HepG2 (cell line): Measurements from ENCODE around the gene NOS1AP. TPM values are rescaled to one million over a fixed set of nuclear protein-coding genes. Genes with fewer than 3 reads are reported as not detected.

Source experiments
- ATAC-seq: fragments of 200-7000 bp; cut with Tn5 transposase; 3 replicates; pipeline ENCODE4 v1.9.1; 2020; ENCODE audit warnings: mild to moderate bottlenecking, moderate library complexity
- BruUV-seq: library from RNA; stranded (reverse); fragments of 400-500 nt; replicated peaks from 2 replicates; lab custom pipeline; 2021; lab: Mats Ljungman, UMichigan
- CTCF ChIA-PET: fragments of 300-600 bp; formaldehyde crosslinking; extraction: SDS; loops from one replicate; lab custom pipeline; 2021; ENCODE audit warnings: low total read pairs, inconsistent platforms, low intra/inter-chr PET ratio; lab: Yijun Ruan, JAX
- POLR2A ChIA-PET: fragments of 350-600 bp; sonication (Branson Sonifier 250); formaldehyde crosslinking; loops from one replicate; lab custom pipeline; 2020; ENCODE audit warnings: antibody characterized with exemption, inconsistent platforms; lab: Yijun Ruan, JAX
- DNase-seq: peaks from one replicate; pipeline ENCODE4 v3.0.0-alpha.2; 2015; ENCODE audit warnings: low spot score
- FAIRE-seq: peaks from 3 replicates; lab custom pipeline; 2011; peaks lifted over from hg19 to GRCh38; lab: Jason Lieb, UNC
- H2AFZ ChIP-seq: one replicate; pipeline ENCODE4 v1.6.1; 2011; ENCODE audit warnings: low read length, inconsistent platforms
- H3K27ac ChIP-seq: fragments of 300-600 bp; 3 replicates; pipeline ENCODE4 v1.8.0; 2011; ENCODE audit warnings: mixed run types, mild to moderate bottlenecking, mixed read lengths, low read length, inconsistent platforms; ENCODE audit not compliant: insufficient read depth; ENCODE audit errors: extremely low read length
- H3K27me3 ChIP-seq, 2 experiments: fragments of 200-600 bp in 1 of 2; 2 replicates in 1 of 2; 3 replicates in 1 of 2; pipeline versions ENCODE4 v1.6.0 to v1.8.0; 2011; ENCODE audit warnings: low read length in 2 of 2, mild to moderate bottlenecking in 2 of 2, moderate library complexity in 2 of 2, inconsistent platforms in 1 of 2; ENCODE audit not compliant: insufficient read depth in 2 of 2, control insufficient read depth in 1 of 2
- H3K36me3 ChIP-seq, 2 experiments: fragments of 200-600 bp in 1 of 2; replicated peaks in 1 of 2; 2 replicates in 1 of 2; 3 replicates in 1 of 2; pipeline versions ENCODE4 v1.5.1 to v1.8.0; 2011; ENCODE audit warnings: low read length in 2 of 2, inconsistent platforms in 1 of 2; ENCODE audit not compliant: insufficient read depth in 2 of 2, control insufficient read depth in 1 of 2
- H3K4me1 ChIP-seq: 2 replicates; pipeline ENCODE4 v1.5.1; 2012; ENCODE audit warnings: low read length, inconsistent platforms; ENCODE audit not compliant: insufficient read depth
- H3K4me2 ChIP-seq: 2 replicates; pipeline ENCODE4 v1.6.0; 2011; ENCODE audit warnings: low read depth, low read length, inconsistent platforms
- H3K4me3 ChIP-seq, 3 experiments: fragments of 200-600 bp in 1 of 3; sonication (generic), shearing (Covaris generic) in 1 of 3; replicated peaks in 1 of 3; 2 replicates each; pipeline ENCODE4 v1.5.1; 2011 to 2016; ENCODE audit warnings: low read length in 3 of 3, inconsistent platforms in 2 of 3, low read depth in 2 of 3, mild to moderate bottlenecking in 2 of 3, control low read depth in 1 of 3, mixed read lengths in 1 of 3; ENCODE audit not compliant: insufficient read depth in 1 of 3
- H3K79me2 ChIP-seq: one replicate; pipeline ENCODE4 v1.6.1; 2011; ENCODE audit warnings: low read length, inconsistent platforms; ENCODE audit not compliant: insufficient read depth
- H3K9ac ChIP-seq: 2 replicates; pipeline ENCODE4 v1.6.0; 2011; ENCODE audit warnings: mild to moderate bottlenecking, low read depth, low read length, inconsistent platforms; ENCODE audit not compliant: insufficient read depth
- H3K9me3 ChIP-seq: 2 replicates; pipeline ENCODE4 v1.5.1; 2012; ENCODE audit warnings: mild to moderate bottlenecking, low read length
- H4K20me1 ChIP-seq: 2 replicates; pipeline ENCODE4 v1.6.0; 2011; ENCODE audit warnings: inconsistent platforms, mild to moderate bottlenecking, low read length, moderate library complexity; ENCODE audit not compliant: insufficient read depth
- MEIS1 ChIP-seq: sonication (generic); formaldehyde crosslinking; IDR thresholded peaks from 2 replicates; pipeline ENCODE4 v1.9.0; 2021; ENCODE audit warnings: mild to moderate bottlenecking, missing genetic modification reagents, moderate library complexity, borderline replicate concordance
- PRDM4 ChIP-seq: sonication (generic); formaldehyde crosslinking; IDR thresholded peaks from 2 replicates; pipeline ENCODE4 v1.9.0; 2021; ENCODE audit warnings: missing genetic modification reagents, borderline replicate concordance
- ZBTB8A ChIP-seq: sonication (generic); formaldehyde crosslinking; IDR thresholded peaks from 2 replicates; pipeline ENCODE4 v1.4.0; 2020; ENCODE audit warnings: mild to moderate bottlenecking, low read depth, missing genetic modification reagents, borderline replicate concordance
- ZHX2 ChIP-seq, 2 experiments: sonication (generic) in 1 of 2; formaldehyde crosslinking in 1 of 2; IDR thresholded peaks; 2 replicates each; pipeline versions ENCODE4 v1.6.1 to v1.9.0; 2014 to 2022; ENCODE audit warnings: antibody characterized with exemption in 1 of 2, borderline replicate concordance in 1 of 2, inconsistent platforms in 1 of 2, low read depth in 1 of 2, missing genetic modification reagents in 1 of 2
- ZMAT5 ChIP-seq: sonication (generic); formaldehyde crosslinking; IDR thresholded peaks from 2 replicates; pipeline ENCODE4 v1.5.0; 2020; ENCODE audit warnings: mild to moderate bottlenecking, low read depth, missing genetic modification reagents, borderline replicate concordance
- ZNF75D ChIP-seq: sonication (generic); formaldehyde crosslinking; IDR thresholded peaks from 2 replicates; pipeline ENCODE4 v1.8.1; 2023; ENCODE audit warnings: missing genetic modification reagents, mild to moderate bottlenecking, borderline replicate concordance
- WGBS: methylation state at CpG from one replicate; pipeline ENCODE4 v1.1.6; 2017; ENCODE audit warnings: low lambda C conversion rate; 5-methylcytosine and 5-hydroxymethylcytosine counted together
- in situ Hi-C: cut with HindIII; loops from 2 replicates; pipeline ENCODE4 v1.10.0; 2017; ENCODE audit warnings: low pct_unique_long_range_greater_than_20kb; ENCODE audit not compliant: extremely low pct_ligation_motif_present
- intact Hi-C: fragments of 100-400 bp; cut with micrococcal nuclease; formaldehyde crosslinking; loops from one replicate; pipeline ENCODE4 v1.10.0; 2022; ENCODE audit not compliant: unreplicated experiment
- polyA plus RNA-seq, 8 experiments: library from polyadenylated mRNA; depleted of rRNA in 3 of 8; stranded (reverse) in 7 of 8; unstranded in 1 of 8; fragments of >200 nt; fragmentation: Illumina TruSeq in 4 of 8; extraction: Trizol in 4 of 8; gene quantifications; 2 replicates each; pipeline versions ENCODE4 v1.2.1 to v1.2.3, GENCODE V29; 2011 to 2016; ENCODE audit warnings: low read depth in 4 of 8, missing spikeins in 1 of 8, mixed read lengths in 1 of 8; ENCODE audit not compliant: insufficient read depth in 1 of 8
- total RNA-seq, 5 experiments: library from RNA; depleted of rRNA; stranded (reverse); fragments of >200 nt; fragmentation: Illumina TruSeq; extraction: Trizol; gene quantifications; 2 replicates each; pipeline ENCODE4 v1.2.3, GENCODE V29; 2016; ENCODE audit warnings: low read depth in 1 of 5
- TF ChIP-seq, protein P1 (sequence below): sonication (generic); IDR thresholded peaks from 2 replicates; pipeline ENCODE4 v1.6.1; 2016; ENCODE audit warnings: low read depth, borderline replicate concordance
- TF ChIP-seq, protein P2 (sequence below): sonication (generic); formaldehyde crosslinking; IDR thresholded peaks from 2 replicates; pipeline ENCODE4 v1.5.0; 2020; ENCODE audit warnings: mild to moderate bottlenecking, missing genetic modification reagents, borderline replicate concordance

Gene NOS1AP
- total and polyA plus RNA-seq, 2 of the 13 experiments (the other 11 are each of a cell fraction or from before 2014, with no cell fraction given), result 2.0 to 3.3 TPM

- H3K36me3 ChIP-seq, result no peaks in the 10 kb centered on the region
- H4K20me1 ChIP-seq, result no peaks in the 10 kb centered on the region
- H3K4me2 ChIP-seq, result peak overlapping the region; percentile 85
- no peaks in the 10 kb centered on the region for H3K27me3 ChIP-seq
- in situ Hi-C loops (no loop called here), intact Hi-C loops (loop anchor here (2.0 to 5.0 kb wide), 5 partner anchors 15 to 141 kb away; no protein-coding TSS in a partner anchor)
- peak overlapping the region; percentile 54 for H3K9ac ChIP-seq
- BruUV-seq, result no TSS peak
- peak; percentile 62 for DNase-seq
- no peak overlapping the region for H2AFZ ChIP-seq
- H3K9me3 ChIP-seq, result no peaks in the 10 kb centered on the region
- peak overlapping the region; percentile 77 for H3K27ac ChIP-seq
- peaks cover 58% of the 10 kb centered on the region for H3K4me1 ChIP-seq
- ChIA-PET CTCF (interaction anchor here (0.8 kb wide), 1 partner anchor 79 kb away, joined by 3 read pairs; no protein-coding TSS in a partner anchor), POLR2A (interaction anchor here (1.0 to 2.7 kb wide), 7 partner anchors 8 to 111 kb away, joined by 3 to 12 read pairs (median 5); no protein-coding TSS in a partner anchor)
- peaks cover 58% of the 10 kb centered on the region for H3K79me2 ChIP-seq
- peak; percentile 46 for FAIRE-seq
- H3K4me3 ChIP-seq, result peak overlapping the region; percentile 35 to 55 (median 45); a peak in 5 of 6 replicates
- ATAC-seq, result peak; percentile 90
- 68% methylated on average over 11 of the region's 13 CpGs for WGBS
- TF ChIP-seq ZBTB8A (CRISPR knock-in tag) (no peak), ZMAT5 (CRISPR knock-in tag) (no peak), ZHX2 (IDR thresholded peaks at IDR 0.05; ENCODE audit: low read depth) (no peak), ZHX2 (CRISPR knock-in tag; IDR thresholded peaks at IDR 0.05; ENCODE audit: borderline replicate concordance) (no peak), PRDM4 (CRISPR knock-in tag) (no peak), ZNF75D (CRISPR knock-in tag) (no peak), MEIS1 (CRISPR knock-in tag) (no peak)
- TF ChIP-seq, protein P1, sequence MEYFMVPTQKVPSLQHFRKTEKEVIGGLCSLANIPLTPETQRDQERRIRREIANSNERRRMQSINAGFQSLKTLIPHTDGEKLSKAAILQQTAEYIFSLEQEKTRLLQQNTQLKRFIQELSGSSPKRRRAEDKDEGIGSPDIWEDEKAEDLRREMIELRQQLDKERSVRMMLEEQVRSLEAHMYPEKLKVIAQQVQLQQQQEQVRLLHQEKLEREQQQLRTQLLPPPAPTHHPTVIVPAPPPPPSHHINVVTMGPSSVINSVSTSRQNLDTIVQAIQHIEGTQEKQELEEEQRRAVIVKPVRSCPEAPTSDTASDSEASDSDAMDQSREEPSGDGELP, result 0 out of 2 replicates have a peak, but pooled peaks have one; percentile 10
- TF ChIP-seq, protein P2, sequence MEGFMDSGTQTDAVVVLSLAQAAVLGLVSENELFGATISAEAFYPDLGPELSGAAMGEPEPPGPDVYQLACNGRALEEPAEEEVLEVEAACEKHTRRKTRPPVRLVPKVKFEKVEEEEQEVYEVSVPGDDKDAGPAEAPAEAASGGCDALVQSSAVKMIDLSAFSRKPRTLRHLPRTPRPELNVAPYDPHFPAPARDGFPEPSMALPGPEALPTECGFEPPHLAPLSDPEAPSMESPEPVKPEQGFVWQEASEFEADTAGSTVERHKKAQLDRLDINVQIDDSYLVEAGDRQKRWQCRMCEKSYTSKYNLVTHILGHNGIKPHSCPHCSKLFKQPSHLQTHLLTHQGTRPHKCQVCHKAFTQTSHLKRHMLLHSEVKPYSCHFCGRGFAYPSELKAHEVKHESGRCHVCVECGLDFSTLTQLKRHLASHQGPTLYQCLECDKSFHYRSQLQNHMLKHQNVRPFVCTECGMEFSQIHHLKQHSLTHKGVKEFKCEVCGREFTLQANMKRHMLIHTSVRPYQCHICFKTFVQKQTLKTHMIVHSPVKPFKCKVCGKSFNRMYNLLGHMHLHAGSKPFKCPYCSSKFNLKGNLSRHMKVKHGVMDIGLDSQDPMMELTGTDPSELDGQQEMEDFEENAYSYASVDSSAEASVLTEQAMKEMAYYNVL (CRISPR knock-in tag), result no peak
These were observed 128.3 kb downstream of the NOS1AP start for GRCh38 chr1:162197615-162198421.
